GM12873 (cell line): ENCODE measurements around the gene HMG20B.
A peak's percentile ranks its signal among the peaks of the same experiment; 100 is the strongest.

Source experiments
- TF ChIP-seq, protein P1 (sequence below): IDR thresholded peaks from 2 replicates; pipeline ENCODE4 v1.5.1; 2012; ENCODE audit warnings: low read depth, mild to moderate bottlenecking, moderate library complexity, low read length, control low read depth; ENCODE audit not compliant: insufficient read depth; ENCODE audit errors: missing control alignments

The HMG20B gene

DNA sequence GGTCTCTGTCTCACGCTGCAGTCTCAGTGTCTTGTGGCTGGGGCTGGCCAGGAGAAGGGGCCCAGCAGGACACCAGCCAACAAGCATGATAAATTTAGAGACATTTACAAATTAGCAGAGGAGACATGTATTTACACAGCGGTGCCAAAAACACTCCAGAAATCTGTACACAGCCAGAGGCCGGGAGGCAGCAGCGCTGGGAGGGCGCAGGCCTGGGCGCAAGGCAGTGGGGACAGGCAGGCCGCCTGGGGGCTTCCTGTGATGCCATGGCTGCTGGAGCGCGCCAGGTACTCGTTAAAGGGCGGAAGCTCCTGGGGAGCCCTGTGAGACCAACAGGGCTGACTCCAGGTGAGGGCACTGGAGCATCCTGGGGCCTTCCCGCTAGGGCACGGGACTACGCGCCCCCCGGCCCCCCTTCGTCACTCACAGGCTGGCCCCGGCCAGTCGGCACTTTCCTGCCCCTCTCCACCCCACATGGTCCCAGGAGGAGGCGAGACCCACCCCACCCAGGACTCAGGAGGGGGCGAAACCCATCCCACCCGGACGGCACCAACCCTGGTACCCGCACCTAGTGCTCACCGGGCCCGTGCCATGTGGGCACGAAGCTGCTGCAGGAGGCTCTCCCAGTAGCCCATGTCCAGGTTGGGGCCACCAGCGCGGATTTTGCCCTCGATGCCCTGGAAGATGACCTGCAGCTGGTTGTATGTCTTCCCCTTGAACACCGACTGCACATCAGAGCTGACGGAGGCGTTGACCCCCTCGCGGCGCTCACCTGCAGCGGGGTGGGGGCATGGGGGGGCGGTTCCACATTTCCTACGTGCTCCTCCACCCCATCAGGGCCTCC lies 41.3 kb downstream of the HMG20B start:
- TF ChIP-seq, protein P1, sequence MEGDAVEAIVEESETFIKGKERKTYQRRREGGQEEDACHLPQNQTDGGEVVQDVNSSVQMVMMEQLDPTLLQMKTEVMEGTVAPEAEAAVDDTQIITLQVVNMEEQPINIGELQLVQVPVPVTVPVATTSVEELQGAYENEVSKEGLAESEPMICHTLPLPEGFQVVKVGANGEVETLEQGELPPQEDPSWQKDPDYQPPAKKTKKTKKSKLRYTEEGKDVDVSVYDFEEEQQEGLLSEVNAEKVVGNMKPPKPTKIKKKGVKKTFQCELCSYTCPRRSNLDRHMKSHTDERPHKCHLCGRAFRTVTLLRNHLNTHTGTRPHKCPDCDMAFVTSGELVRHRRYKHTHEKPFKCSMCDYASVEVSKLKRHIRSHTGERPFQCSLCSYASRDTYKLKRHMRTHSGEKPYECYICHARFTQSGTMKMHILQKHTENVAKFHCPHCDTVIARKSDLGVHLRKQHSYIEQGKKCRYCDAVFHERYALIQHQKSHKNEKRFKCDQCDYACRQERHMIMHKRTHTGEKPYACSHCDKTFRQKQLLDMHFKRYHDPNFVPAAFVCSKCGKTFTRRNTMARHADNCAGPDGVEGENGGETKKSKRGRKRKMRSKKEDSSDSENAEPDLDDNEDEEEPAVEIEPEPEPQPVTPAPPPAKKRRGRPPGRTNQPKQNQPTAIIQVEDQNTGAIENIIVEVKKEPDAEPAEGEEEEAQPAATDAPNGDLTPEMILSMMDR = no peak

DNA sequence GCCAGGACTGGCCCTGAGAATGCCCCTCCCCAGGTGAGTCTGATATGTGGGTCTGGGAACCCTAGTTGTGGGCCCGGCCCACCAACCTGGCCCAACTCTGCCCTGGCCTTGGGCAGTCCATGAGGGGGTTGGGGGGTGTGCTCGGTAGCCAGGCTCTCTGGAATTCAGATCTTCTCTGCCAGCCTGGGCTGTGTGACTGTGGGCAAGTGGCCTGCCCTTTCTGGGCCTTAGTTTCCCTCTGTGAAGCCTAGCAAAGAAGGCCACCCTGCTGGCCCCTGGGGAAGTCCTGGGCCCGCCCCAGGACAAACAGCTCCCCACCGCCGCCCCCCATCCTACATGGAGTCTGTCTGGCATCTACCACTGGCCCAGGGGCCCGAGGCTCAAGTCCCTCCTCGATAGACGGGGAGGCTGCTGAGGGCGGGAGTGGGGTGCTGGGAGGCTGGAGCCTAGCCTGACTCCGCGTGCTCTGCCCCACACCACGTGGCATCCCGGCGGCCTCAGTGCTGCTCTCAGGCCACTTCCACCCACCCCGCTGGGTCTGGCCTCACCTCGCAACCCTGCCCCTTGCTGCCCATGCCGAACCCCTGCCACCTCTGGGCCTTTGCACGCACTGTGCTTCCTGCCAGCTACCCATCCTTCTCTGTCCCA lies 42.2 kb downstream of the HMG20B start:
- TF ChIP-seq, protein P1 = no peak

DNA sequence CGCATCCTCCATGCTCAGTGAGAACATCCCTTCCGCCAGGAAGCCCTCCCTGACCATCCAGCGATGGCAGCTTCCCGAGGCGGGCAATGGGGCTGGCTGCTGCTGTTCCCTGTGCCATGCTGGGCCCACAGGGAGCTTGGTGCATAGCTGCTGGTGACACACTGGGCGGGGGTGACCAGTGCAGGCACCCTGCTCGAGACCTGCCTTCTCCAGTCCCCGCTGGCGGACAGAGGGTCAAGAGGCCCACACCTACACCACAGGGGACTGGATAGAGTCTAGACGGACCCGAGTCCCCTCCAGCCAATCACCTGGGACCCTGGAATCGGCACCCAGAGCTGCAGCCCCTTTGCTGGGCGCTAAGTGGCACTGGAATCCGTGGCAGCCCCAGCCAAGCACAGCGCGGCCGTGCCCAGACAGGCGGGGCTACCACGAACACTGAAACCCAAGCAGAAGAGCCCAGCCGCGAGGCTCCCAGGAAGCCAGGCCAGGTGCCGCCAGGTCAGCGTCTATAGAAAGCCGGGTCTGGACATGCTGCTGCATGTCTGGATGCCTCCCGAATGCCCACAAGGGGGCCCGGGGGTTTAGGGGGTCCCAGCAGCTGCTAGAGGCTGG lies 42.9 kb downstream of the HMG20B start:
- TF ChIP-seq, protein P1 = no peak

DNA sequence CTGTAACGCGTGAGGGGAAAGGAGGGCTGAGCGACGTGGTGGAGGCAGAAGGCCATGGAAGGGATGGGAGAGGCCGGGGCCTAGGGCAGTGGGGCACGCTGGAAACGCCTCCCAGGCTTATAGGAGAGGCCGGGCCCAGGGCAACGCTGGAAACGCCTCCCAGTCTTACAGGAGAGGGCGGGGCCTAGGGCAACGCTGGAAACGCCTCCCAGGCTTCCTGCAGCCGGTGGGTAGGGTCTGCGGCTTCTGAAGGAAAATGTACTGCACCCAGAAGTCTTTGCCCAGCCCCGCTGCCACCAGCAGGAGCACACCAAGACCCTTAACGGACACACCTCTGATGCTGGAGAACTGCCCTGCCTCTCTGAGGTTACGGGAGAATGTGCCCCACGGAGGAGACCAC lies 44.7 kb downstream of the HMG20B start:
- TF ChIP-seq, protein P1 = no peak

DNA sequence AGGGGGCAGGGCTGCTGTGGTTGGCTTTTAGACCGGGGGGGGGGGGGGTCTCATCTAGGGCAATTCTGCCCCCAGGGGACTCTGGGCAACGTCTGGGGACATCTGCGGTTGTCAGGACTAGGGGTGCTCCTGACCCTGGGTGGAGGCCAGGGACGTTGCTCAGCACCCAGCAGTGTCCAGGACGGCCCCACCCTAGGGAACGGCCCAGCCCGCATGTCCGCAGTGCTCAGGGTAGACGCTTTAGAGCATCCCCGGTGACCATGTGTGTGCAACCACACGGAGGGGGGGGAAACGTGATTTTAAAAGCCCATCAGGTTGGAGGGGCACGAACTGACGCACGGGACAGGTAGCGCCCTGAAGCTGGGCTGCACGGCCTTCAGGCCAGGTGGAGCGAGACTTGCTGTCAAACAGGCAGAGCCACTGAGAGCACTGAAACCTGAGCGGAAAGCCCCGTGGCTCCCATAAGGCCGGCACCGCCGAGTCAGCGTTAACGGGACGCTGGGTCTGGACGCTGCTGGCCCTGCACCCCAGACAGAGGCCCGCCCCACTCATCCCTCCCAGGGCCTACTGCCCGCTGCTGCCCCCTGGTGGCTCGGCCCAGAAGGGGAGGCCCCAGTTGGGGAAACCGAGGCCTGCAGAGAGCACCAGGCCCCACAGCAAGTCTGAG lies 45.5 kb downstream of the HMG20B start:
- TF ChIP-seq, protein P1 = peak; percentile 86

DNA sequence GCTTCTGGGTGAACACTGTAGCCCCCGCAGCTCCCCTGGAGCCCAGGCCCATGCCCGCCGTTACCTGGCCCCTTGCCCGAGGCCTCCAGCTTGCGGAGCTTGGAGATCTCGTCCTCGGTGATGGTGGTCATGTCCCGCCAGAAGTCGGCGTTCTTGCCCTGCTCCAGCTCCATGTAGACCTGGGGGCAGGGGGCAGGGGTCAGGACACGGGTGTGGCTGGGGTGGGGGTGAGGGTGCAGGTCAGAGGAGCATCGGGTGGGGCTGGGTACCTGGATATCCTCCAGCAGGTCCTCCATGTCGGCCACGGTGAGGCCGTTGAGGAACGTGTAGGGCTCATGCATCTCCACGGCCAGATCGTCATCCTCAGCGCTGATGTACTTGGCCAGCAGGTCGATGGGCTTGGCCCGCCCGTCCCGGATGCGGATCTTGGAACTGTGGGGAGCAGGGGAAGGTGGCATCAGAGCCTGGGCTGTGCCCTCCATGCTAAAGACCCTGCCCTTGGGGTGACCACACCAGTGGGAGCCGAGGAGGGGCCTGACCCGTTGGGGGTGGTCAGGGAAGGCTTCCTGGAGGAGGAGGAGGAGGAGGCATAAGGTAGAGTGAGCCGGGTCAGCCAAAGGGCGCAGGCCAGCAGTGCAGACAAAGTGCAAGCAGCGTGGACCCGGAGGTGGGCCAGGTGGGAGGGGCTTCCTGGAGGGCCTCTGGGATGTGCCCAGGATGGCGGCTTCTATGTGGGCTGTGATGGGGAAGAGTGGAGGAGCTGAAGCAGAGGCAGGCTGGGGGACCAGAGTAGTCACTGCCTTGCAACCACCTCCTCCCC lies 46.3 kb downstream of the HMG20B start:
- TF ChIP-seq, protein P1 = no peak

DNA sequence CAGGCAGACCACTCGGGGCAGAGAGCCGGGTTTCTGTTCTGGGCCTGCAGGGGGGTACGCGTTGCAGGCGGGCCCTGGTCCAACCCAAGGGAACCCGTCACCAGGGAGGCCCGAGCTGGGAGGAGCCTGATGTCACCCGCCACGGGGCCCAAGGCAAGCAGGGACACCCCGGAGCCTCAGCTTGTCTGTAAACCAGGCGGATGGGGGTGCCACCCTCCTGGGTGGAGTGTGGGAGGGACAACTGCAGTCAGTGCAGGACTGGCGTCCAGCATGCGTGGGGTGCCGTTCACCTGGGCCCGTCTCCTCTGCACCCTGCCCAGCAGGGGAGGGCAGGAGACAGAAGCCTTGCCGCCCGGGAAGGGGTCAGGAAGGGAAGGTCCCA lies 46.9 kb downstream of the HMG20B start:
- TF ChIP-seq, protein P1 = no peak
